Measurements from ENCODE around the gene LRRC38. TPM values are rescaled to one million over a fixed set of nuclear protein-coding genes. Genes with fewer than 3 reads are reported as not detected.

Gene LRRC38
- total and polyA plus RNA-seq, 2 of the 8 experiments (the other 6 are each of a cell fraction or from before 2014, with no cell fraction given) = 0.17 to 0.63 TPM

GRCh38 chr1:13499422-13499821, 14.4 kb downstream of the LRRC38 start (continued):
- TF ChIP-seq KDM5A (IDR thresholded peaks at IDR 0.05; ENCODE audit: low read length) (no peak), JUN (IDR thresholded peaks at IDR 0.05; ENCODE audit: low read depth, low read length) (no peak), ATF3 (IDR thresholded peaks at IDR 0.05; ENCODE audit: insufficient read depth, low read depth, low read length) (no peak), TAF7 (optimal IDR thresholded peaks at IDR 0.05; ENCODE audit: borderline replicate concordance, low read depth, low read length) (no peak), SUZ12 (IDR thresholded peaks at IDR 0.05; ENCODE audit: low read length) (no peak), RFX5 (IDR thresholded peaks at IDR 0.05; ENCODE audit: borderline replicate concordance, low read depth, low read length) (no peak), SIN3A (conservative IDR thresholded peaks at IDR 0.05 in 1 of 2, IDR thresholded peaks at IDR 0.05 in 1 of 2; ENCODE audit: low read depth in 1 of 2, low read length in 2 of 2) (no peak)
